Stromal cell of bone marrow (primary cell): ENCODE data around the gene ENTPD3.
"Not testable (repeated sequence)": the region's sequence is repeated elsewhere in the genome, so short reads cannot be mapped to it uniquely, and the experiment has no call there.

ENCODE experiments used
- DNase-seq: peaks from one replicate; pipeline ENCODE4 v3.0.0-alpha.2; 2012; ENCODE audit warnings: low read depth

The ENTPD3 gene

DNA sequence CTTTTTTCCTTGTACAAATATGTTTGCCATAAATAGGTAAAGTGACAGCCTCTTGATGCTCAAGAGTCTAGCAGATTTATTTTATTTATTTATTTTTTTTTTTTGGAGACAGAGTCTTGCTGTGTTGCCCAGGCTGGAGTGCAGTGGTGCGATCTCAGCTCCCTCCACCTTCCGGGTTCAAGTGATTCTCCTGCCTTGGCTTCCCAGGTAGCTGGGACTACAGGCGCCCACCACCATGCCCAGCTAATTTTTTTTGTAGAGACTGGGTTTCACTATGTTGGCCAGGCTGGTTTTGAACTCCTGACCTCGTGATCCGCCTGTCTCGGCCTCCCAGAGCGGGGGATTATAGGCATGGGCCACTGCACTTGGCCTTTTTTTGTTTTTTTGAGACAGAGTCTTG lies 75.9 kb downstream of the ENTPD3 start:
- not testable (repeated sequence) for DNase-seq

DNA sequence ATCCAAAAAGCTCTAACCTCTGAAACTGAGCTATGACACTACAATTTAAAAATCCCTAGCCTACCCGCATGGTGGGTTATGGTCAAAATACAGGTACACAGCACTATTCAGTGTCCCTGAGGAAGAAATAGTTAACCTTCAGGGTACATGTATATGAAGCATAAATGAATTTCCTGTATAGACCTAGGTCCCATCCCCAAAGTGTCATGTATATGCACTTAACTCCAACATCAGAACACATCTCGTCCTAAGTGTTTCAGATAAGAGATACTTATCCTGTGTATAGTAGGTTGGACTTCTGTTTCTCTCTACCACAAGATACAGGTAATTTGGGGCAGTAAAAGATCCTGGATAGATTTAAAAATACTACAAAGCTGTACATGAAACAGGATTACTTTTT lies 76.6 kb downstream of the ENTPD3 start:
- no peak for DNase-seq

DNA sequence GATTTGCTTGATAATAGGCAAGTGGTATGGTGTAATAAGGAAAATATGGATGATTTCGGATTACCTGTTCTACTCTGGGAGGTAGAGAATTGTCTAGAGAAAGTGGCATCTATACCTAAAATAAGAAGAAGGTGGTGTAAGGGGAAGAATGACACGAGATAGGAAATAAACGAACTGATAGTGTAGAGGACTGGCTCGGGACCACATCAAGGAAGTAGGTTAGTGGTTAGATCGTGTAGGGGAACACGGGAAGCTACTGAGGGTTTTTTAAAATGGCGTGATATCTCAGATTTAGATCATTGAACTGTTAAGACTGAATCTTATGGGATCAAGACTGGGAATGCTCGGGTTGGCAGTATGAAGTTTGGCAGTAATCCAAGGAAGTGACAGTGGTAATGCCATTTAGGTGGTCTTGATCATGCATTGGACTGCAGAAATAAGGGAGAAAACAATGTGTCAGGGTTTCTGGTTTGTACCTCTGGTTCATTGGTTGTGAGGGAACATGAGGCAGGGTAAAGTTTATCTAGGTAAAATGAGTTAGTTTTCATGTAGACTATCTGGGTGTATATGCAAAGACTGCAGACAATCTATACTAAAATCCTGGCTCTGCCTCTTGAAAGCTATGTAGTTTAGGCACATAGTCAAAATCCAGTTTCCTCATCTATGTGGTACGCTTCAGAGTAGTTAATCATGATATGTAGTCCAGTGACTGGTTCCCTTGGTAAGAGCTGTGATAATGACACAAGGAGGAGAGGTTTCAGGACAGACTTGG lies 77.5 kb downstream of the ENTPD3 start:
- DNase-seq = no peak

DNA sequence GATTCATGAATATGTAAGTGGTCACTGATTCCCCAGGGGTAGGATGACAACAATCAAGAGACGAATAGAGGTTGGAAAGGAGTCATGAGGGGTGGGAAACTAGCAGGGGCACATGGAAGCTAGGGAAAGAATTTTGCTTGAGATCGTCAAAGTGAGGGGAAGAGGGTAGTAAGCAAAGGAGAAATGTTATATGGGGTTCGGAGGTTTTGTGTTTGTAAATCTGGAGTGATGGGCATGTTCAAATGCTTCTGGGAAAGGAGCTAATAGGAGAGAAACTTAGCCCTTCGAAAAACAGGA lies 78.1 kb downstream of the ENTPD3 start:
- no peak for DNase-seq

DNA sequence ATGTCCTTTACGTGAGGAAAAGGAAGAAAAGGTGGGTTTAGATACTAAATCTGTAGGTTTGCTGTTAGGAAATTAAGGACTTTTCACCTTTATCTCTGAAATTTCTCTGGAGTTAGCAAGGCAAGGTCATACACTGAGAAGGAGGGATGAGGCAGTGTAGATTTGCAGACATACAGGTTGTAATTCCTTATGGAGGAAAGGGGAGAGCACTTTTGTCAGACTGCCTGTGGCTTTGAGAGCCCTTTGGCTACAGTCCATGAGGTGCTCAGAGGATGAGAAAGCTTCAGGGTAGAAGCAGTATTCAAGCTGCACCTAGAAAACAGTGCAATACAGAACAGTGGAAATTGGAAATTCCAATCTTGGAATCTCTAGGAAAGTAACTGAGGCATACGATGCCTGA lies 78.5 kb downstream of the ENTPD3 start:
- DNase-seq = no peak

DNA sequence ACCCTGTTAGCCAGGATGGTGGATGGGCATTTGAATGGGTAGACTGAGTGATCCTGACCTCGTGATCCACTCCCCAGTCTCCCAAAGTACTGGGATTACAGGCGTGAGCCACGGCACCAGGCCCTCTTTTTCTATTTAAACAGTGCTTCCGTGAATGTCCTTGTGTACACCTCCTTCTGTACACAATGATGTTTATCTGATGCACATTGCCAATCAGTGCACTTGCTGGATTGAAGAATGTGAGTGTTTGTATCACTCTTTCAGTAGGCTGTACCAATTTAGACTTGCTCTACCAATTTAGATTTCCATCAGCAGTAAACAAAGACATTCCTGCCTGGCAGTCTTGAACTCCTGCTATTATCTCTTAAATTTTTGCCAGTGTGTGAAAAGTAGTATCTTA lies 81.0 kb downstream of the ENTPD3 start:
- no peak for DNase-seq

DNA sequence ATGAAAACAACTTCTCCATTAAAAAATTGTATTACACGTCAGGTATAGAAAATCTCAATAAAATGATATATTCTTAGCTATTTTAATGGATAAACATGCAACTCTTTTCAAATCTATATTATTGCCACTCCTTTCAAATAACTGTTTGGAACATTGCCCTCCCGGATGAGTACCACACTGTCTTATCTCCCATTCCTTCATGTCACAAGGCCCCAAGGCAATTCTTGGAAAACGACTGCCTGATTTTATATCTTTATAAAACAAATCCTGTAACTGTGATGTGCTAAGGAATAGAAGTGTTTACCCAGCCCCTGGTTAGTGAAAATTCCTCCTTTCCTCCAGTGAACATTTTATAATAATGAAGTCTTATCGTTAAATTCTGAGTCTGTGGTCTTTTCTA lies 83.7 kb downstream of the ENTPD3 start:
- DNase-seq = no peak

DNA sequence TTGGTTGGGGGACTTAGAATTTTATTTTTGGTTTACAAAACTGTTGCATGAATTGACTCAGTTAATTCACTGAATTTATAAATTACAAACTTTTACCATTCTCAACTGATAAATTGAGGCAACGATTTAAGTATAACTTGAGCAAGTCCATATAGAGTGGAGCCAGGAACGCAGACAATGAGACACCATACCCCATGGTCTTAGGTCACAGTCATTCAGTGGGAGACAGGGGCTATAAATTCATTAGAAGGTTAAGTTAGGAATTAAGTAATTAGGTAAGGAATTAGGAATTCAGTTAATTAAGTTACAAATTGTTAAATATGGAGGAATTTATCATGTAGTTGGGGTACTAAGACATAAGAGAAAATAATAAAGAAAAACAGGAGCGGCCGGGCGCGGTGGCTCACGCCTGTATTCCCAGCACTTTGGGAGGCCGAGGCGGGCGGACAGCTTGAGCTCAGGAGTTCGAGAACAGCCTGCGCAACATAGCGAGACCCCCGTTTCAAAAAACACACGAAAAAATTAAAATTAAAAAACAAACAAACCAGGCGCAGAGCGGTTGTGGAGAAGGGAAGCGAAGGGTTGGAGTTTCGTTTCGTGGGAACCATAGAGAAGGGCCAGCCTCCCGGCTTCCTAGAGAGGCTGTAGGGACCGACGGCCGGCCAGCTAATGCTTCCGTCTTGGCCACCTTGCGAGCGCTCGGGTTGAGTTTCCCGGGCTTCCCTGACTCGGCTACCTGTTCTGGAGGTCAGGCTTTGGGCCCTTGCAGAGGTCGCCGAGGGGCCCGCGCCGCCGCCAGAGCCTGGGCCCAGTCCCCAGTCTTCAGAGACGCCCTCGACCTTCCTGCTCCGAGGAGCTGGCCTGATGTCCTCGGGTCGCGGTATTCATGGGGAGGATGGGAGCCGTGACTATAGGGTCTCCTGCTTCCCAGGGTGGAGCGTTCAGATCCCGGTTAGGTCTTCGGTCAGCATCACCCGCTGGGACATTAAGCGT lies 89.8 kb downstream of the ENTPD3 start, which contains the start of gene ZNF619:
TSS of gene ZNF619 (plus strand) at position 645 of the 993 bp plus-strand sequence. CDS start 858 bp downstream, outside the sequence.
- peak; percentile 61 for DNase-seq

DNA sequence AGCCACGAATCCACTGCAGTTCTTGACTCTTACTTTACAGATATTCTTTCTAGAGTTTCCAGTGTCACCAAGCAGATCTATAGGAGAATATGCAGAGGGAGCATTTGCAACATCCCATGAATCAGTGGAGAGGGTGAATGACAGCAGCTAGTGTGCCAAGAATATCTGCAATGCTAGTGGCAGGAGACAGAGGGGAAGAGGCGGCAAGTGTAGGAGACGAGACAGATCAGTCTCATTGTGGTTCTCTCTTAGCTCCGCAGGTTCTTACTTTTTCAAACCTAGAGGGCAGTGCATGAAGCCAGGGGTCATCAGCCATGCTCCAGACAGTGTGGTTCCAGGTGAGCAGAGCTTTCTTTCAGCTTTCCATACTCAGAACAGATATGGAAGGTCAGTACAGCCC lies 90.7 kb downstream of the ENTPD3 start:
- no peak for DNase-seq
